SK-N-SH (cell line): Measurements from ENCODE around the gene CAMK2B. TPM values are rescaled to one million over a fixed set of nuclear protein-coding genes. Genes with fewer than 3 reads are reported as not detected.

Source experiments
- CTCF ChIA-PET: fragments of 300-600, 350-600 bp; formaldehyde crosslinking; extraction: SDS; loops from one replicate; lab custom pipeline; 2021; lab: Yijun Ruan, JAX
- POLR2A ChIA-PET: fragments of 350-600 bp; sonication (Branson Sonifier 250); formaldehyde crosslinking; extraction: SDS; loops from one replicate; lab custom pipeline; 2020; ENCODE audit warnings: antibody characterized with exemption, inconsistent platforms; lab: Yijun Ruan, JAX
- DNase-seq: peaks from one replicate; pipeline ENCODE4 v3.0.0; 2012
- H2AFZ ChIP-seq: fragments of 200-600 bp; sonication (generic); 2 replicates; pipeline ENCODE4 v1.8.1; 2016; ENCODE audit warnings: antibody characterized with exemption, mild to moderate bottlenecking, low read depth
- H3F3A ChIP-seq: fragments of 200-600 bp; sonication (generic); replicated peaks from 2 replicates; pipeline ENCODE3; 2016; ENCODE audit warnings: antibody characterized with exemption, mild to moderate bottlenecking; ENCODE audit not compliant: insufficient read depth
- H3K27ac ChIP-seq, 2 experiments: fragments of 200-500 bp in 1 of 2; fragments of 200-600 bp in 1 of 2; sonication (Bioruptor generic) in 1 of 2; sonication (generic), shearing (Covaris generic) in 1 of 2; 2 replicates each; pipeline versions ENCODE4 v1.5.1 to v1.6.1; 2014 to 2016; ENCODE audit warnings: low read depth in 2 of 2, inconsistent platforms in 1 of 2, low read length in 1 of 2, mild to moderate bottlenecking in 1 of 2, mixed read lengths in 1 of 2
- H3K27me3 ChIP-seq: fragments of 200-600 bp; sonication (generic), shearing (Covaris generic); 2 replicates; pipeline ENCODE4 v1.6.1; 2016; ENCODE audit warnings: mixed run types; ENCODE audit not compliant: insufficient read depth
- H3K36me3 ChIP-seq, 2 experiments: fragments of 200-500 bp in 1 of 2; fragments of 200-600 bp in 1 of 2; sonication (Bioruptor generic) in 1 of 2; sonication (generic) in 1 of 2; replicated peaks in 1 of 2; 2 replicates each; pipeline versions ENCODE3 to v1.5.1; 2014 to 2016; ENCODE audit warnings: low read length in 1 of 2, mild to moderate bottlenecking in 1 of 2; ENCODE audit not compliant: insufficient read depth in 2 of 2, control insufficient read depth in 1 of 2
- H3K4me1 ChIP-seq, 2 experiments: fragments of 200-500 bp in 1 of 2; fragments of 200-600 bp in 1 of 2; sonication (Bioruptor generic) in 1 of 2; sonication (generic), shearing (Covaris generic) in 1 of 2; 2 replicates each; pipeline versions ENCODE4 v1.5.1 to v1.6.1; 2014 to 2016; ENCODE audit warnings: low read depth in 1 of 2, low read length in 1 of 2, mixed run types in 1 of 2; ENCODE audit not compliant: insufficient read depth in 2 of 2, control insufficient read depth in 1 of 2
- H3K4me2 ChIP-seq: fragments of 200-600 bp; sonication (generic), shearing (Covaris generic); 2 replicates; pipeline ENCODE4 v1.6.1; 2017; ENCODE audit warnings: mixed run types
- H3K4me3 ChIP-seq, 2 experiments: fragments of 200-500 bp in 1 of 2; fragments of 200-600 bp in 1 of 2; sonication (Bioruptor generic) in 1 of 2; sonication (generic), shearing (Covaris generic) in 1 of 2; 2 replicates each; pipeline versions ENCODE4 v1.5.1 to v1.8.1; 2014 to 2016; ENCODE audit warnings: low read depth in 2 of 2, inconsistent platforms in 1 of 2, low read length in 1 of 2, mild to moderate bottlenecking in 1 of 2, mixed read lengths in 1 of 2, moderate library complexity in 1 of 2
- H3K79me2 ChIP-seq: fragments of 200-600 bp; sonication (generic); 2 replicates; pipeline ENCODE4 v1.8.1; 2017; ENCODE audit warnings: mild to moderate bottlenecking; ENCODE audit not compliant: insufficient read depth
- H3K9ac ChIP-seq: fragments of 200-600 bp; sonication (generic); 2 replicates; pipeline ENCODE4 v1.6.1; 2017; ENCODE audit warnings: mixed run types
- H3K9me2 ChIP-seq: fragments of 200-600 bp; sonication (generic); 2 replicates; pipeline ENCODE4 v1.6.1; 2017; ENCODE audit warnings: mixed run types
- H3K9me3 ChIP-seq: fragments of 200-600 bp; sonication (generic); 2 replicates; pipeline ENCODE4 v1.6.1; 2017; ENCODE audit warnings: mixed run types, mild to moderate bottlenecking, moderate library complexity
- H4K20me1 ChIP-seq: fragments of 200-600 bp; sonication (generic); 2 replicates; pipeline ENCODE4 v1.6.1; 2017; ENCODE audit warnings: mild to moderate bottlenecking, mixed run types; ENCODE audit not compliant: insufficient read depth
- CTCF ChIP-seq: fragments of 200-600 bp; sonication (generic); IDR thresholded peaks from 2 replicates; pipeline ENCODE4 v1.6.1; 2017; ENCODE audit warnings: antibody characterized with exemption, mild to moderate bottlenecking, moderate library complexity
- MXI1 ChIP-seq: IDR thresholded peaks from 2 replicates; pipeline ENCODE4 v1.6.1; 2012; ENCODE audit warnings: mild to moderate bottlenecking, low read depth, low read length, improper control_type of control experiment
- NFIC ChIP-seq: IDR thresholded peaks from 2 replicates; pipeline ENCODE4 v1.4.0; 2012; ENCODE audit warnings: borderline replicate concordance
- NRF1 ChIP-seq: IDR thresholded peaks from 2 replicates; pipeline ENCODE4 v1.6.1; 2012; ENCODE audit warnings: low read depth, mild to moderate bottlenecking, low read length
- PBX3 ChIP-seq: IDR thresholded peaks from 2 replicates; pipeline ENCODE4; 2012
- RXRA ChIP-seq: IDR thresholded peaks from 2 replicates; pipeline ENCODE4 v1.4.0; 2012; ENCODE audit warnings: low read depth, mild to moderate bottlenecking, borderline replicate concordance
- TCF12 ChIP-seq: IDR thresholded peaks from 2 replicates; pipeline ENCODE4 v1.4.0; 2012
- YY1 ChIP-seq: IDR thresholded peaks from 2 replicates; pipeline ENCODE4 v1.4.0; 2012; ENCODE audit warnings: low read depth, mild to moderate bottlenecking
- WGBS: methylation state at CpG from one replicate; pipeline ENCODE4 v1.1.6; 2017; ENCODE audit warnings: low lambda C conversion rate; 5-methylcytosine and 5-hydroxymethylcytosine counted together
- polyA plus RNA-seq, 3 experiments: library from polyadenylated mRNA; depleted of rRNA; stranded (reverse); fragments of >200 nt; gene quantifications; 2 replicates each; pipeline ENCODE4 v1.2.3, GENCODE V29; 2012
- TF ChIP-seq, protein P1 (sequence below): fragments of 150-350 bp; IDR thresholded peaks from 2 replicates; pipeline ENCODE4 v1.6.1; 2016; ENCODE audit warnings: mild to moderate bottlenecking, low read depth, low read length
- TF ChIP-seq, protein P2 (sequence below): IDR thresholded peaks from 2 replicates; pipeline ENCODE4 v1.4.0; 2012; ENCODE audit warnings: low read depth
- TF ChIP-seq, protein P3 (sequence below): IDR thresholded peaks from 2 replicates; pipeline ENCODE4 v1.4.0; 2012; ENCODE audit warnings: low read depth, borderline replicate concordance
- TF ChIP-seq, protein P4 (sequence below): fragments of 150-350 bp; IDR thresholded peaks from 2 replicates; pipeline ENCODE4 v1.6.1; 2017; ENCODE audit warnings: antibody characterized with exemption, low read length, low read depth, borderline replicate concordance

The CAMK2B gene
- polyA plus RNA-seq, 1 of the 3 experiments (the other 2 are of a cell fraction), result 0.20 TPM

GRCh38 chr7:44185729-44186128 is 139.7 kb downstream of the CAMK2B start (continued):
- TF ChIP-seq, protein P1, sequence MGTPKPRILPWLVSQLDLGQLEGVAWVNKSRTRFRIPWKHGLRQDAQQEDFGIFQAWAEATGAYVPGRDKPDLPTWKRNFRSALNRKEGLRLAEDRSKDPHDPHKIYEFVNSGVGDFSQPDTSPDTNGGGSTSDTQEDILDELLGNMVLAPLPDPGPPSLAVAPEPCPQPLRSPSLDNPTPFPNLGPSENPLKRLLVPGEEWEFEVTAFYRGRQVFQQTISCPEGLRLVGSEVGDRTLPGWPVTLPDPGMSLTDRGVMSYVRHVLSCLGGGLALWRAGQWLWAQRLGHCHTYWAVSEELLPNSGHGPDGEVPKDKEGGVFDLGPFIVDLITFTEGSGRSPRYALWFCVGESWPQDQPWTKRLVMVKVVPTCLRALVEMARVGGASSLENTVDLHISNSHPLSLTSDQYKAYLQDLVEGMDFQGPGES, result no peak
- TF ChIP-seq RXRA, result no peak
- no peak for TF ChIP-seq YY1
- no peak for TF ChIP-seq NRF1
- TF ChIP-seq, protein P2, sequence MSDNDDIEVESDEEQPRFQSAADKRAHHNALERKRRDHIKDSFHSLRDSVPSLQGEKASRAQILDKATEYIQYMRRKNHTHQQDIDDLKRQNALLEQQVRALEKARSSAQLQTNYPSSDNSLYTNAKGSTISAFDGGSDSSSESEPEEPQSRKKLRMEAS, result no peak
- TF ChIP-seq, protein P3, sequence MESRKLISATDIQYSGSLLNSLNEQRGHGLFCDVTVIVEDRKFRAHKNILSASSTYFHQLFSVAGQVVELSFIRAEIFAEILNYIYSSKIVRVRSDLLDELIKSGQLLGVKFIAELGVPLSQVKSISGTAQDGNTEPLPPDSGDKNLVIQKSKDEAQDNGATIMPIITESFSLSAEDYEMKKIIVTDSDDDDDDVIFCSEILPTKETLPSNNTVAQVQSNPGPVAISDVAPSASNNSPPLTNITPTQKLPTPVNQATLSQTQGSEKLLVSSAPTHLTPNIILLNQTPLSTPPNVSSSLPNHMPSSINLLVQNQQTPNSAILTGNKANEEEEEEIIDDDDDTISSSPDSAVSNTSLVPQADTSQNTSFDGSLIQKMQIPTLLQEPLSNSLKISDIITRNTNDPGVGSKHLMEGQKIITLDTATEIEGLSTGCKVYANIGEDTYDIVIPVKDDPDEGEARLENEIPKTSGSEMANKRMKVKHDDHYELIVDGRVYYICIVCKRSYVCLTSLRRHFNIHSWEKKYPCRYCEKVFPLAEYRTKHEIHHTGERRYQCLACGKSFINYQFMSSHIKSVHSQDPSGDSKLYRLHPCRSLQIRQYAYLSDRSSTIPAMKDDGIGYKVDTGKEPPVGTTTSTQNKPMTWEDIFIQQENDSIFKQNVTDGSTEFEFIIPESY, result no peak

- H2AFZ ChIP-seq, result peak overlapping the region; percentile 61
- H3K9ac ChIP-seq, result peak overlapping the region; percentile 34; the same call in 1 of the 2 replicates
- no peaks in the 10 kb centered on the region for H3K27me3 ChIP-seq
- no peaks in the 10 kb centered on the region for H4K20me1 ChIP-seq
- H3K4me2 ChIP-seq, result peak overlapping the region; percentile 52
- peaks cover 0 to 11% of the 10 kb centered on the region in 2 experiments; a peak in 2 of 4 replicates for H3K4me1 ChIP-seq
- no peaks in the 10 kb centered on the region for H3K9me3 ChIP-seq
- WGBS, result 69% methylated on average over 2 of the region's 2 CpGs
- no peaks in the 10 kb centered on the region for H3K79me2 ChIP-seq
- H3K36me3 ChIP-seq, result no peaks in the 10 kb centered on the region
- H3F3A ChIP-seq, result peaks cover 4% of the 10 kb centered on the region
- DNase-seq, result no peak
- no peaks in the 10 kb centered on the region for H3K9me2 ChIP-seq
- TF ChIP-seq, protein P2, result no peak
- TF ChIP-seq RXRA (no peak), TCF12 (no peak), PBX3 (no peak), MXI1 (no peak), YY1 (no peak), CTCF (no peak), NFIC (no peak)
- TF ChIP-seq, protein P4, sequence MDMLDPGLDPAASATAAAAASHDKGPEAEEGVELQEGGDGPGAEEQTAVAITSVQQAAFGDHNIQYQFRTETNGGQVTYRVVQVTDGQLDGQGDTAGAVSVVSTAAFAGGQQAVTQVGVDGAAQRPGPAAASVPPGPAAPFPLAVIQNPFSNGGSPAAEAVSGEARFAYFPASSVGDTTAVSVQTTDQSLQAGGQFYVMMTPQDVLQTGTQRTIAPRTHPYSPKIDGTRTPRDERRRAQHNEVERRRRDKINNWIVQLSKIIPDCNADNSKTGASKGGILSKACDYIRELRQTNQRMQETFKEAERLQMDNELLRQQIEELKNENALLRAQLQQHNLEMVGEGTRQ, result no peak
- POLR2A ChIA-PET, result no interaction called here
- H3K27ac ChIP-seq, result peak overlapping the region in 1 of 2 experiments; percentile 62; a peak in 2 of 4 replicates
- CTCF ChIA-PET, result interaction anchor here (1.8 to 3.7 kb wide), 2 partner anchors 12 to 113 kb away, joined by 6 to 29 read pairs; no protein-coding TSS in a partner anchor
- H3K4me3 ChIP-seq, result no peak overlapping the region
These were observed 140.4 kb downstream of the CAMK2B start for GRCh38 chr7:44184873-44185446.
